ENCODE results near the gene C1orf116. TPM values are rescaled to one million over a fixed set of nuclear protein-coding genes. Genes with fewer than 3 reads are reported as not detected.

Gene C1orf116
- total RNA-seq, 1 donor from 2014 or later: 31.9 TPM

DNA sequence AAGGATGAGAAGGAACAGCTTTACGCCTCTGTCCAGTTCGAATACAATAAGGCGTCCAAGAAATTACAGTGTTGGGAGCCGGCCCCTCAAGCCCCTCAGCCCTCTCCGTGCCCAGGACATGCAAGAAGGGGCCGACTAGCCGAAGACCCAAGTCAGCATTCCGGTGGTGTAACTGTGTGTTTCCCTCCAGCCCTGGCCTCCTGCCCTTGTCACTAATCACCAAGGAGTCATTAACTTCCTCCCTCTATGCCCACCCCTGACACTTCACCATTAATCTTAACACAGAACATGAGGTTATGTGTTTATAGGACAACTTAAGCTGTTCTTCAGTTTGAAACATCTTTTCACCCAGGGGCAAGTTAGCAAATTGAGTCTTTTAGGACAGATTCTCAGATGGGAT is 39.7 kb upstream of the C1orf116 start:
- Mint-ChIP-seq H3K36me3 (ENCODE audit: insufficient read depth) (peaks cover 4% of the 10 kb centered on the region), H3K4me3 (ENCODE audit: low read depth) (no peak overlapping the region), H3K4me1 (ENCODE audit: low read depth) (no peaks in the 10 kb centered on the region), H3K27me3 (no peaks in the 10 kb centered on the region), H3K27ac (no peak overlapping the region), H3K9me3 (ENCODE audit: low read depth) (no peaks in the 10 kb centered on the region)
- no peak for DNase-seq (ENCODE audit: low spot score, unreplicated experiment)
- TF ChIP-seq CTCF (IDR thresholded peaks at IDR 0.05; ENCODE audit: unreplicated experiment): no peak

GRCh38 chr1:207071426-207071825 is 38.9 kb upstream of the C1orf116 start:
- no peak overlapping the region for H3K4me3 Mint-ChIP-seq (ENCODE audit: low read depth)
- TF ChIP-seq CTCF (IDR thresholded peaks at IDR 0.05; ENCODE audit: unreplicated experiment): no peak
- no peaks in the 10 kb centered on the region for H3K27me3 Mint-ChIP-seq
- peaks cover 4% of the 10 kb centered on the region for H3K36me3 Mint-ChIP-seq (ENCODE audit: insufficient read depth)
- no peak overlapping the region for H3K27ac Mint-ChIP-seq
- no peaks in the 10 kb centered on the region for H3K4me1 Mint-ChIP-seq (ENCODE audit: low read depth)
- DNase-seq (ENCODE audit: low spot score, unreplicated experiment): no peak
- no peaks in the 10 kb centered on the region for H3K9me3 Mint-ChIP-seq (ENCODE audit: low read depth)

- Mint-ChIP-seq H3K9me3 (ENCODE audit: low read depth) (no peaks in the 10 kb centered on the region), H3K27me3 (no peaks in the 10 kb centered on the region), H3K27ac (peak overlapping the region; percentile 64), H3K4me3 (ENCODE audit: low read depth) (no peak overlapping the region), H3K4me1 (ENCODE audit: low read depth) (no peaks in the 10 kb centered on the region), H3K36me3 (ENCODE audit: insufficient read depth) (peaks cover 4% of the 10 kb centered on the region)
- DNase-seq (ENCODE audit: low spot score, unreplicated experiment): no peak
- TF ChIP-seq CTCF (IDR thresholded peaks at IDR 0.05; ENCODE audit: unreplicated experiment): no peak
Measured at GRCh38 chr1:207070811-207071210, 38.3 kb upstream of the C1orf116 start.

GRCh38 chr1:207069858-207070506 is 37.4 kb upstream of the C1orf116 start:
- Mint-ChIP-seq H3K36me3 (ENCODE audit: insufficient read depth) (peaks cover 7% of the 10 kb centered on the region), H3K9me3 (ENCODE audit: low read depth) (no peaks in the 10 kb centered on the region), H3K27me3 (no peaks in the 10 kb centered on the region), H3K4me3 (ENCODE audit: low read depth) (no peak overlapping the region), H3K4me1 (ENCODE audit: low read depth) (no peaks in the 10 kb centered on the region), H3K27ac (no peak overlapping the region)
- no peak for DNase-seq (ENCODE audit: low spot score, unreplicated experiment)
- TF ChIP-seq CTCF (IDR thresholded peaks at IDR 0.05; ENCODE audit: unreplicated experiment): no peak

GRCh38 chr1:207069061-207069460 is 36.5 kb upstream of the C1orf116 start:
- no peaks in the 10 kb centered on the region for H3K27me3 Mint-ChIP-seq
- H3K9me3 Mint-ChIP-seq (ENCODE audit: low read depth): no peaks in the 10 kb centered on the region
- TF ChIP-seq CTCF (IDR thresholded peaks at IDR 0.05; ENCODE audit: unreplicated experiment): no peak
- no peak for DNase-seq (ENCODE audit: low spot score, unreplicated experiment)
- H3K4me3 Mint-ChIP-seq (ENCODE audit: low read depth): no peak overlapping the region
- H3K4me1 Mint-ChIP-seq (ENCODE audit: low read depth): no peaks in the 10 kb centered on the region
- H3K27ac Mint-ChIP-seq: no peak overlapping the region
- peaks cover 7% of the 10 kb centered on the region for H3K36me3 Mint-ChIP-seq (ENCODE audit: insufficient read depth)

Measured in progenitor cell of endocrine pancreas (in vitro differentiated cells).